Measurements from ENCODE around the gene MLEC. TPM values are rescaled to one million over a fixed set of nuclear protein-coding genes. Genes with fewer than 3 reads are reported as not detected.

MLEC gene
- total RNA-seq, 4 donors from 2014 or later: 75.6 to 153 (median 130) TPM

- DNase-seq: no peak
- Histone ChIP-seq H3K9me3 (no peaks in the 10 kb centered on the region), H3K36me3 (peaks cover 0 to 18% (median 0%) of the 10 kb centered on the region in 4 donors), H3K4me3 (no peak overlapping the region), H3K27ac (no peak overlapping the region), H3K4me1 (no peaks in the 10 kb centered on the region), H3K27me3 (no peaks in the 10 kb centered on the region)
- in situ Hi-C loops (cut with MboI; ENCODE audit: low pct_ligation_motif_present in 1 of 4, low pct_unique_long_range_greater_than_20kb in 1 of 4, low sequenced_read_pairs in 3 of 4) (no loop called here), intact Hi-C loops (cut with DNase I; ENCODE audit: low total_unique reads) (no loop called here)
- TF ChIP-seq EP300 (IDR thresholded peaks at IDR 0.05; ENCODE audit: low read depth): no peak
- no peak for TF ChIP-seq POLR2A (IDR thresholded peaks at IDR 0.05)
- no peak for TF ChIP-seq POLR2AphosphoS5 (IDR thresholded peaks at IDR 0.05)
- no peak for TF ChIP-seq CTCF (IDR thresholded peaks at IDR 0.05)
- 81 to 92% methylated on average over 5 to 38 of the region's 38 CpGs for WGBS, 2 donors (ENCODE audit: low coverage in 1 of 2)
These were observed 49.7 kb downstream of the MLEC start for GRCh38 chr12:120736404-120737331.

GRCh38 chr12:120737557-120738251 is 50.8 kb downstream of the MLEC start:
- intact Hi-C loops (cut with DNase I; ENCODE audit: low total_unique reads): no loop called here

DNA sequence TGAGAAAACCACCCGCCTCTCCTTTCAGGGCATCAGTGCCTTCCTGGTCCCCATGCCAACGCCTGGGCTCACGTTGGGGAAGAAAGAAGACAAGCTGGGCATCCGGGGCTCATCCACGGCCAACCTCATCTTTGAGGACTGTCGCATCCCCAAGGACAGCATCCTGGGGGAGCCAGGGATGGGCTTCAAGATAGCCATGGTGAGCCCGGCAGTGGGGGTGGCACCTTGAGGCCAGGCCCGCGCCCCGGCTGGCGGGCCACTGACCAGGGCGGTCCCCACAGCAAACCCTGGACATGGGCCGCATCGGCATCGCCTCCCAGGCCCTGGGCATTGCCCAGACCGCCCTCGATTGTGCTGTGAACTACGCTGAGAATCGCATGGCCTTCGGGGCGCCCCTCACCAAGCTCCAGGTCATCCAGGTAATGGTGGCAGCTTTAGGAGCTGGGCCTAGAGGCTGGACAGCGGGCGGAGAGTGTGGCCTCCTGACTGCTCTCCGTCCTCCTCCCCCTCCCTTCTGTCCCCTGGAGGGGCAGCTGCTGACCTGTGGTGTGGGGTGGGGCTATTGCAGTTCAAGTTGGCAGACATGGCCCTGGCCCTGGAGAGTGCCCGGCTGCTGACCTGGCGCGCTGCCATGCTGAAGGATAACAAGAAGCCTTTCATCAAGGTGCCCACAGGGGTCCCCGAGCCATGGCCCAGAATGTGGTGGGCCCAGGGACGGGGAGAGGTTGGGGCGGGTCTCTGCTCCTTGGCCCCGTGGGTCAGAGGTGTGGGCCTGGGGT is 51.5 kb downstream of the MLEC start:
- intact Hi-C loops (cut with DNase I; ENCODE audit: low total_unique reads) (no loop called here), in situ Hi-C loops (cut with MboI; ENCODE audit: low pct_ligation_motif_present in 1 of 4, low pct_unique_long_range_greater_than_20kb in 1 of 4, low sequenced_read_pairs in 3 of 4) (no loop called here)
- H3K36me3 ChIP-seq: peaks cover 0 to 18% (median 0%) of the 10 kb centered on the region in 4 donors
- WGBS, 2 donors (ENCODE audit: low coverage in 1 of 2): 91% methylated on average over 27 of the region's 31 CpGs; no CpG with 5 or more reads in 1 of the 2 donors
- no peak for DNase-seq
- no peak overlapping the region for H3K27ac ChIP-seq
- H3K4me3 ChIP-seq: no peak overlapping the region
- no peak for TF ChIP-seq POLR2A (IDR thresholded peaks at IDR 0.05)
- TF ChIP-seq EP300 (IDR thresholded peaks at IDR 0.05; ENCODE audit: low read depth): no peak
- TF ChIP-seq POLR2AphosphoS5 (IDR thresholded peaks at IDR 0.05): no peak
- TF ChIP-seq CTCF (IDR thresholded peaks at IDR 0.05): no peak
- H3K9me3 ChIP-seq: no peaks in the 10 kb centered on the region
- H3K27me3 ChIP-seq: no peaks in the 10 kb centered on the region
- H3K4me1 ChIP-seq: no peaks in the 10 kb centered on the region

More at GRCh38 chr12:120737557-120738251, 50.8 kb downstream of the MLEC start:
- WGBS, 2 donors (ENCODE audit: low coverage in 1 of 2): 85% methylated on average over 23 of the region's 25 CpGs; no CpG with 5 or more reads in 1 of the 2 donors
- no peak for TF ChIP-seq EP300 (IDR thresholded peaks at IDR 0.05; ENCODE audit: low read depth)
- no peak for TF ChIP-seq POLR2A (IDR thresholded peaks at IDR 0.05)
- TF ChIP-seq CTCF (IDR thresholded peaks at IDR 0.05): no peak
- TF ChIP-seq POLR2AphosphoS5 (IDR thresholded peaks at IDR 0.05): no peak
- Histone ChIP-seq H3K27me3 (no peaks in the 10 kb centered on the region), H3K36me3 (peaks cover 0 to 18% (median 0%) of the 10 kb centered on the region in 4 donors), H3K4me1 (no peaks in the 10 kb centered on the region), H3K27ac (no peak overlapping the region), H3K9me3 (no peaks in the 10 kb centered on the region), H3K4me3 (no peak overlapping the region)
- DNase-seq: no peak
- in situ Hi-C loops (cut with MboI; ENCODE audit: low pct_ligation_motif_present in 1 of 4, low pct_unique_long_range_greater_than_20kb in 1 of 4, low sequenced_read_pairs in 3 of 4): no loop called here

All from transverse colon (tissue), 4 donors.